HPDE6-E6E7 (cell line): ENCODE data around the gene FKBP2.
A peak's percentile ranks its signal among the peaks of the same experiment; 100 is the strongest.

Experiments used
- DNase-seq: peaks from one replicate; pipeline ENCODE4 v3.0.0; 2011; ENCODE audit warnings: missing footprints; ENCODE audit errors: extremely low spot score

The FKBP2 gene

GRCh38 chr11:64263021-64263946 is 22.4 kb downstream of the FKBP2 start:
- DNase-seq = no peak

- no peak for DNase-seq
Measured at GRCh38 chr11:64263947-64264317, 23.0 kb downstream of the FKBP2 start.

- no peak for DNase-seq
Measured at GRCh38 chr11:64264371-64264852, 23.5 kb downstream of the FKBP2 start.

- no peak for DNase-seq
Measured at GRCh38 chr11:64265176-64266160, 24.6 kb downstream of the FKBP2 start.

- DNase-seq = no peak
Measured at GRCh38 chr11:64266339-64266738, 25.4 kb downstream of the FKBP2 start.

GRCh38 chr11:64267207-64267945 is 26.5 kb downstream of the FKBP2 start:
- no peak for DNase-seq

GRCh38 chr11:64268025-64268892 is 27.4 kb downstream of the FKBP2 start:
- no peak for DNase-seq

GRCh38 chr11:64268893-64269539 is 28.1 kb downstream of the FKBP2 start:
- no peak for DNase-seq

GRCh38 chr11:64269540-64270220 is 28.8 kb downstream of the FKBP2 start:
- peak; percentile 87 for DNase-seq

GRCh38 chr11:64275031-64275800 is 34.3 kb downstream of the FKBP2 start:
- DNase-seq = no peak

GRCh38 chr11:64275841-64276240 is 34.9 kb downstream of the FKBP2 start:
- no peak for DNase-seq

GRCh38 chr11:64276653-64277431 is 35.9 kb downstream of the FKBP2 start:
- DNase-seq = peak; percentile 83

- DNase-seq = no peak
Measured at GRCh38 chr11:64278576-64279190, 37.8 kb downstream of the FKBP2 start.

- no peak for DNase-seq
Measured at GRCh38 chr11:64281957-64282770, 41.3 kb downstream of the FKBP2 start.

- DNase-seq = no peak
Measured at GRCh38 chr11:64283092-64283491, 42.2 kb downstream of the FKBP2 start.
